HG03432 (cell line): Measurements from ENCODE around the gene WDR6.

ENCODE experiments used
- ATAC-seq: cut with Tn5 transposase; IDR thresholded peaks from one replicate; pipeline ENCODE4 v1.9.1; 2021; ENCODE audit warnings: mild to moderate bottlenecking, moderate library complexity; ENCODE audit not compliant: unreplicated experiment

Gene WDR6

GRCh38 chr3:49013738-49014660 lies 6.8 kb downstream of the WDR6 start:
- ATAC-seq, result no peak

GRCh38 chr3:49015072-49015471 lies 7.9 kb downstream of the WDR6 start:
- ATAC-seq, result no peak

GRCh38 chr3:49015765-49016164 lies 8.6 kb downstream of the WDR6 start:
- no peak for ATAC-seq

GRCh38 chr3:49016414-49017228 lies 9.4 kb downstream of the WDR6 start:
- ATAC-seq, result no peak

- no peak for ATAC-seq
Observed at GRCh38 chr3:49017229-49017970, 10.2 kb downstream of the WDR6 start.

GRCh38 chr3:49017971-49018706 lies 10.9 kb downstream of the WDR6 start, which contains the start of gene DALRD3:
TSS of gene DALRD3 (minus strand) at chr3:49018580. CDS start at chr3:49018564, 16 bp downstream.
- no peak for ATAC-seq

GRCh38 chr3:49018707-49019006 lies 11.5 kb downstream of the WDR6 start:
- no peak for ATAC-seq

- no peak for ATAC-seq
Observed at GRCh38 chr3:49019941-49020329, 12.7 kb downstream of the WDR6 start.

GRCh38 chr3:49020330-49021212 lies 13.4 kb downstream of the WDR6 start:
- peak; percentile 1 for ATAC-seq

GRCh38 chr3:49021213-49021812 lies 14.1 kb downstream of the WDR6 start:
- peak; percentile 53 for ATAC-seq

- peak; percentile 62 for ATAC-seq
Observed at GRCh38 chr3:49021813-49022687, 14.9 kb downstream of the WDR6 start, which contains the start of gene NDUFAF3. TSS of gene NDUFAF3 (plus strand) at chr3:49022121. CDS start at chr3:49022145, 24 bp downstream.

GRCh38 chr3:49022688-49023171 lies 15.5 kb downstream of the WDR6 start:
- ATAC-seq, result no peak

GRCh38 chr3:49023775-49024174 lies 16.6 kb downstream of the WDR6 start:
- ATAC-seq, result no peak

- ATAC-seq, result no peak
Observed at GRCh38 chr3:49024449-49024848, 17.3 kb downstream of the WDR6 start.

GRCh38 chr3:49025005-49025792 lies 18.0 kb downstream of the WDR6 start:
- no peak for ATAC-seq

GRCh38 chr3:49025793-49026520 lies 18.8 kb downstream of the WDR6 start:
- ATAC-seq, result no peak
